Measurements from ENCODE around the gene PPP5C.

PPP5C gene

DNA sequence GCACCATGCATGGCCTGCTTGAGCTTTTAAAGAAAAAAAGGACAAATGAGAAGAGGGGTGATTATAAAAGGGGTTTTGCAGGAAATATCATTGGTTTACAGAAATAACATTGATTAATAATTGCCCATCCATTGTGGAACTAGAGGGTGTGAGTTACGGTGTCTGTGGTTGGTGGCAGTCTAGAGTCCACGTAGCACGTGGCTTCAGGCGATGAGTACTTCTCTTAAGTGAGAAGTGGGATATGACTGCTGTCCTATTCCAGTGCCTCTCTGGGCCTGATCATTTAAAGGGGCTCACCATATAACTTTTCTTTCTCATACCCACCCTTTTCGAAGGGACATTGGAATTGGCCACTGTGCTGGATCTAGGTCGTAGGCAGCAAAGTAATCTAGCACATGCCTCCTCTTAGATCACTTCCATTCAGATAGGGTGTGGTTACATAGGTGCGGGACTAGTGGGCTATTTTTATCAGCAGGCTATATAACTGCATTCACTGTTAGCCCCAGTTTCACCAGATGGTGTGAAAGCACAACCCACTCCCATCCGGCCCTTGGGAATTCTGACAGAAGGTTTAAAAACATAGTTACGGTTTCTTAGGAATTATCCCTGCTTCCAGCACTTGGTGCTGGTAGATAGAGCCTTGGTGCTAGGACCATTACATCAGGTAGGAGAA, 19.9 kb downstream of the PPP5C start:
- TF ChIP-seq CTCF (IDR thresholded peaks at IDR 0.05; ENCODE audit: borderline replicate concordance, insufficient read depth, low read depth, low read length), result no peak
- H3K4me3 ChIP-seq (ENCODE audit: low read depth, low read length), result no peak overlapping the region

DNA sequence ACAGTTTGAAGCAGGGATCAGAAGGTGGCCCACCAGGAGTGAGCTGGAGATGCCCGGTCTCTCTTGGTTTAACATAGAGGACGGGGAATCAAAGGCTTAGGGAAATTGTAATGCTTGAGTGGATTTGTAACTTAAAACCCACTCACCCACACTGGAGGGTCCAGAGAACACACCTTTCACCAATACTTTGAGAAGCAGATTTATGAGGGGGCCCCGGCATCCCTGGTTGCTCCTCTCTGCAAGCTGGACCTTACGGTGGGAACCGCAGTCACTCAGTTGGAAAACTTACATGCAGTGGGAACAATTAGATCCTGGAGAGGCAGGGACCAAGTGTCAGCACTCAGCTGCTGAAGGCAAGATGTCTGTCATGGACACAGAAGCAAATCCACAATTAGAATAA, 20.5 kb downstream of the PPP5C start:
- no peak for TF ChIP-seq CTCF (IDR thresholded peaks at IDR 0.05; ENCODE audit: borderline replicate concordance, insufficient read depth, low read depth, low read length)
- no peak overlapping the region for H3K4me3 ChIP-seq (ENCODE audit: low read depth, low read length)

- H3K4me3 ChIP-seq (ENCODE audit: low read depth, low read length), result no peak overlapping the region
- TF ChIP-seq CTCF (IDR thresholded peaks at IDR 0.05; ENCODE audit: borderline replicate concordance, insufficient read depth, low read depth, low read length), result no peak
Measured at GRCh38 chr19:46368116-46368515, 21.2 kb downstream of the PPP5C start.

GRCh38 chr19:46369817-46370216, 22.9 kb downstream of the PPP5C start:
- TF ChIP-seq CTCF (IDR thresholded peaks at IDR 0.05; ENCODE audit: borderline replicate concordance, insufficient read depth, low read depth, low read length), result no peak
- no peak overlapping the region for H3K4me3 ChIP-seq (ENCODE audit: low read depth, low read length)

DNA sequence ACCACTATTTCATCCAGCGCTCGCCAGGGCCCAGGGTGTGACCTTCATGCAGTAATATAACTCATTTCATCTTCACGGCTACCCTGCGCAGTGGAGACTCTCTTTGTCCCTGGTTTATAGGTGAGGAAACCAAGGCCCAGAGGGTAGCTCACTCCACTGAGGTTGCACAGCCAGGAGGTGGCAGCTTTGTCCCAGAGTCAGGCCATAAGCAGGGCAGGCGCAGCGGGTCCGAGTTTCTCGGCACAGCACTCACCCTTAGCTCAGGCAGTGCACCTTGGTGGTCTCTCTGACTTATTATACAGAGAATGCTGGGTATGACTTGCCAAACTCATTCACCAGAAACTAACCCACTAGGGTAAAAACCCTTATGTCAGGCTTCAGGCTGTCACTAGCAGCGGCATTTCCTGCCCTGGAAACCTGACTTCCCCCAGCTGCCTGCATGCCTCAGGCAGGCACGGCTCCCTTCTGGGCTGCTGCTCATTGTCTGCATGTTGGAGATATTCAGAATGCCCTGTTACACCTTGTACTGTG, 24.5 kb downstream of the PPP5C start:
- no peak overlapping the region for H3K4me3 ChIP-seq (ENCODE audit: low read depth, low read length)
- no peak for TF ChIP-seq CTCF (IDR thresholded peaks at IDR 0.05; ENCODE audit: borderline replicate concordance, insufficient read depth, low read depth, low read length)

DNA sequence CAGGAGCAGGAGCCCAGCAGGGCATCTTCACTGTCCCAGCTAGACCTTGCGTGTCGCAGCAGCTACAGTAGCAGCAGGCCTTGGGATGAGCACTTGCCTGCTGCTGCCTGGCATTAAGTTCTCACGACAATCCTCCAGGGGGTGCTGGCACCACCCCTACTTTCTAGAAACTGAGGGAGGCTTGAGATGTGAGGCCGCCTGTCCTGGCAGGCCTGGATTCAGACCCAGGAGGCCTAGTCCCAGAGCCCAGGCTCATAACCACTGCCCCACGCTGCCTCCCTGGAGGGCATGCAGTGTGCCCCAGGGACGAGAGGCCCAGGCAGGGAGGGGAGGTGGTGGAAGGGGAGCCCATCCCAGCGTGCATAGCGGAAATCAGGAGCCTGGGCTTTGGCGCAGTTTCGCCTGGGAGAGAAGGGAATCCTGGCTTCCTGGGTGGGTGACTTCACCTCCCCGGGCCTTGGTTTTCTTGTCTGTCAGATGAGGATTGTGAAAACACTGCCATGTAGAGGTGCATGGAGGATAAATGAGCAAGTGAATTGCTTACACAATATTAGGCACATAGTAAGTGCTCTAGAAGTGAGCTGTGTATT, 26.1 kb downstream of the PPP5C start:
- no peak overlapping the region for H3K4me3 ChIP-seq (ENCODE audit: low read depth, low read length)
- TF ChIP-seq CTCF (IDR thresholded peaks at IDR 0.05; ENCODE audit: borderline replicate concordance, insufficient read depth, low read depth, low read length), result 0 out of 2 replicates have a peak, but pooled peaks have one; percentile 5
